ENCODE measurements around the gene ZBTB20.

DNA sequence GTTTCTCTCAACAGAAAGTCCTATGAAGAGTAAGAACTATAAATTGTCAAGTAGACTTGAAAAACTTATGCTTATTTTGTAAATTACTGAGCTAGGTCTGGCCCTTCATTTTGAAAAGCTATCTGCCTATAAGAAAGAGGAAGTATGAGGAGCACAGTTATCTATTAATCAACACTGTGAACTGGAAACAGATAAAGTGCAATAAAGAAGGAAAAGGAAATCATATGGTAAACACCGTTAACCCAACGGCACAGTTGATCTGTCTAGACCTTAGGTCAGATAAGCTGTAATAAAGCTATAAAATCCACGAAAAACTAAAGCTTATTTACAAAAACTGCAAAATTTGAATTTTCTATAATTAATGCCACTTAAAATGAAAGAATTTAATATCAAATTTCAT, 242.5 kb downstream of the ZBTB20 start:
- TF ChIP-seq, protein P1, sequence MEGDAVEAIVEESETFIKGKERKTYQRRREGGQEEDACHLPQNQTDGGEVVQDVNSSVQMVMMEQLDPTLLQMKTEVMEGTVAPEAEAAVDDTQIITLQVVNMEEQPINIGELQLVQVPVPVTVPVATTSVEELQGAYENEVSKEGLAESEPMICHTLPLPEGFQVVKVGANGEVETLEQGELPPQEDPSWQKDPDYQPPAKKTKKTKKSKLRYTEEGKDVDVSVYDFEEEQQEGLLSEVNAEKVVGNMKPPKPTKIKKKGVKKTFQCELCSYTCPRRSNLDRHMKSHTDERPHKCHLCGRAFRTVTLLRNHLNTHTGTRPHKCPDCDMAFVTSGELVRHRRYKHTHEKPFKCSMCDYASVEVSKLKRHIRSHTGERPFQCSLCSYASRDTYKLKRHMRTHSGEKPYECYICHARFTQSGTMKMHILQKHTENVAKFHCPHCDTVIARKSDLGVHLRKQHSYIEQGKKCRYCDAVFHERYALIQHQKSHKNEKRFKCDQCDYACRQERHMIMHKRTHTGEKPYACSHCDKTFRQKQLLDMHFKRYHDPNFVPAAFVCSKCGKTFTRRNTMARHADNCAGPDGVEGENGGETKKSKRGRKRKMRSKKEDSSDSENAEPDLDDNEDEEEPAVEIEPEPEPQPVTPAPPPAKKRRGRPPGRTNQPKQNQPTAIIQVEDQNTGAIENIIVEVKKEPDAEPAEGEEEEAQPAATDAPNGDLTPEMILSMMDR (IDR thresholded peaks at IDR 0.05), result no peak
- TF ChIP-seq POLR2A (IDR thresholded peaks at IDR 0.05), result no peak
